HG03097 (cell line): Measurements from ENCODE around the gene WDR73.

Experiments
- ATAC-seq: cut with Tn5 transposase; IDR thresholded peaks from one replicate; pipeline ENCODE4 v1.9.1; 2021; ENCODE audit not compliant: unreplicated experiment, low FRiP score

The WDR73 gene

DNA sequence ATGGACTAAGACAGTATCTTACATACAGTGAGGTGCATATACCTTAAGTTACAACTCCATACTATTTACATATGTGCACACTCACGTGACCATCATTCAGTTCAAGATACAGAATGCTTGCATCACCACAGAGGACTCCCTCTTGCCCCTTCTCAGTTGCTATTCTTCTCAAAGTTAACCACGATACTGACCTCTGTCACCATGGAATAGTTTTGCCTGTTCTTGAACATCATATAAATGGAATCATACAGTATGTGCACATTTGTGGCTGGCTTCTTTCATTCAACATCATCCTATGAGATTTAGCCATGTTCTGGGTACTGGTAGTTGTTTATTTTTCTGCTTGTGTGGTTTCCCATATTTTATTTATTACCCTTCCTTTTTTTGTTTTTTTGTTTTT is 63.7 kb downstream of the WDR73 start:
- no peak for ATAC-seq
